Fibroblast of skin of left biceps (primary cell): ENCODE measurements around the gene RASGRF1.

Source experiments
- DNase-seq, 2 experiments: peaks; one replicate each; pipeline ENCODE4 v3.0.0-alpha.2; 2013; ENCODE audit warnings: low read depth in 2 of 2

RASGRF1 gene

GRCh38 chr15:79101866-79102581 lies 11.4 kb upstream of the RASGRF1 start:
- DNase-seq, result no peak

- DNase-seq, result no peak
Measured at GRCh38 chr15:79099692-79100091, 9.1 kb upstream of the RASGRF1 start.

- DNase-seq, result no peak
Measured at GRCh38 chr15:79094611-79095021, 4.0 kb upstream of the RASGRF1 start.

GRCh38 chr15:79093352-79093935 lies 2.9 kb upstream of the RASGRF1 start:
- DNase-seq, result no peak

- no peak for DNase-seq
Measured at GRCh38 chr15:79092382-79092781, 1.8 kb upstream of the RASGRF1 start.

DNA sequence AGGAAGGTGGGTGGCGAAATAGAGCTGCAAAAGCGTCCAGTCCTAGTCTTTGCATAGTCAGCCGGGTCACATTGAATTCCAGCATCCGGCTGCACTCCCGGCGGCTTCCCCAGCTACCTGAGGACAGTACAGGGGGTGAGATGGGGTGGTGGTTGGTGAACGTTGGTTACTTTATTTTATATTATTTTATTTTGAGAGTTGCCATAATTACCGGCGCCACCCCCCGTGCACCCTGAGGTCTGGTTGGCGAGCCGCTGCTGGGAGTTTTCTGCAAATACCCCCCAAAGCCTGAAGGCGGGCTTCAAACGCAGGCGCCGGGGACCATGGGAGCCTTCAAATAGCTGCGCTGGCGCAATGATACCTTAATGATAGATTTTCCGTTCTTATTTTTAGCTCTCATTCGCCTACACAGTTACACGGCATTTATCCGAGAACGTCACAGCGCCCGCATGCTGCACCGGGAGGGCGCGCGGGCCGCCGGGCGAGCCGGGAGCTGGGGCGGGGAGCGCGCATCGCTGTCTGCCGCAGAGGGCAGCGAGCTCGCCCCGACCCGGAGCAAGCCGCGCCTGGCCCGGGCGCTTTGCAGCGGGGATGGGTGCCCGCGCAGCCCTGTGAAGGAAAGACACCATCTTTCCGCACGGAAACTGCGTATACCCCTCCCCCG lies 756 bp upstream of the RASGRF1 start:
- DNase-seq, result no peak

- no peak for DNase-seq
Measured at GRCh38 chr15:79089890-79090486, 592 bp downstream of the RASGRF1 start.

DNA sequence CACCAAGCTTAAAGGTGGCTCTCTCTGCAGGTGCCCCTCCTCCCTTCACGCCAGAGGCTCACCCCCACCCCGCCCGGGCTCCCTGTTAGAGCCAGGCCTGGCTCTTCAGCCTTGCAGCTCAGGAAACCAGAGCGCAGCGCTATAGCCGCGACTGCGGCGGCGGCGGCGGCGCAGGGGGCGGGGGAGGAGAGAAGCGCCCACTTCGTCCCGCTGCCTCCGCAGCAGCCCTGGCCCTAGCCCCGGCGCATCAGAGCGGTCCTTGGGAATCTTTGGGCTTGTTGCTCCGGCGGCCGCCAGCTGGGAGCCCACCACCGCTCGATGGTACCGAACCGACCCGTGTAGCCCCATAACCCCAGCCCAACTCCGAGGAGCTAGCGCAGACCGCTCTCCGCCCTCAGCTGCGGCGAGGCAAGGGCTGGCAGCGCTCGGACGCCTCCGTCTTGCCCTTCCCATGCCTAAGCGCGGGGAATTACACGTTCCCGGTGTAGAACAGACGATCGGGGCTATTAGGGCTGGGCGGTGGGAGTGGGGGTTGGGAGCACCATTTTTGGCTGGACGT lies 1.2 kb downstream of the RASGRF1 start:
- no peak for DNase-seq

GRCh38 chr15:79088426-79089205 lies 2.0 kb downstream of the RASGRF1 start:
- DNase-seq, result no peak

- DNase-seq, result no peak
Measured at GRCh38 chr15:79086814-79087213, 3.8 kb downstream of the RASGRF1 start.

DNA sequence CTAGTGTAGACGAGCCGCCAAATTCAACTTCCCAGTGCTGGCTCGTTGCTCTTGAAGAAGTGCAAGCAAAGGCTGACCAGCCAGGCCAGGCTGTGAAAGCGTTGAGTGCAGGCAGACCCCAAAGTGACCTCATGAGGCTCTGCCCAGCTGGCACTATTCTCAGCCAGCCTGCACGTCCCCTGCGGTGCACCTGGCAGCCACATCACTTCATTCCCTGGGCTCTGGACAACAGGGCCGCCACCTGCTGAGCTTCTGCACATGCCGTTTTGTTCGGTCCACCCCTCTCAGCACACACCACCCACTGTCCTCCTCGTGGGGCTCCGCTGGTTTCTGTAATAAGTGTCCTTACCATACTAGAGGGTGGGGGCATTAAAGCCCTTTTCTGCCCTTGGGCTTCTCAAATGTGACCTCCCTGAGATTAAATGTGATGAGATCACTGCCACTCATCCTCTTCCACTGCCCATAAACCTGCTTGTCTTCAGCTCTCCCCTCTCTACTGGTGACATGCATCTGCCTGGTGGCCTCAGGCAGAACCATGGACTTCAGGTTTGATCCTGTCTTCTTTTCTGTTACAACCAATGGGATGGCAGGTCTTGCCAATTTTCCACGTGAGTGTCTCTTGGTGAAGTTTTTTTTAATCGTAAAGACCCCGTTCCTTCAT lies 6.1 kb downstream of the RASGRF1 start:
- DNase-seq, result no peak

GRCh38 chr15:79083154-79083553 lies 7.4 kb downstream of the RASGRF1 start:
- DNase-seq, result no peak

DNA sequence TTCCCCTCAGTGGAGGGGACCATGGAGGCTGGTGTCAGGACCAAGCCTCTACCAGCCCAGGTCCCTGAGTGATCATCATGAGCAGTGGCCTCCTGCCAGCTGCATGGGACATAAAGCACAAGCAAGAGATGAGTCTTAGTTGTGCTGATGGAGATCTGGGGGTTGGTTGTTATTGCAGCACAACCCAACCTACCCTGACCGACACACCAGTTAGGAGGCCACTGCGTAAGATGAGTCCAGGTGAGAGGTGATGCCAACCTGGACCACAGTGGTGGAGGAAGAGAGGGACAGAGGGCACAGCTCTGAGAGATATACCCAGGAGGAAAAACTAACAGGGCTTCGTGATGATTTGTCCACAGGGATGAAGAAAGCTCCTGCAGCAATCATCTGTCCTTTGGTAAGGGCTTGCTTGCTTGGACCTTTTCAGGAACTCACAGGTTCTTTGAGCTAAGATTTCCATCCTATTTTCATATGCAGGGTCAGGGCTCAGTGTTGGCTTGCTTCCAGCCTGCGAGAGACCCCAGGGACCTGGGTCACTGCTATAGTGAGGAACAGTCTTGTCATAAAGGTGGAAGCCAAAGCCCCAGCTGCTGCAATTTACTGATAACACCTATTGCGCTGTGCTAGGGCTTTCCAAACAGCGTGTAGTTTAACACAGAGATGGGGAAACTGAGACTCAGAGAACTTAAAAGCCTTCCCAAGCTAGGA lies 8.1 kb downstream of the RASGRF1 start:
- DNase-seq, result no peak

DNA sequence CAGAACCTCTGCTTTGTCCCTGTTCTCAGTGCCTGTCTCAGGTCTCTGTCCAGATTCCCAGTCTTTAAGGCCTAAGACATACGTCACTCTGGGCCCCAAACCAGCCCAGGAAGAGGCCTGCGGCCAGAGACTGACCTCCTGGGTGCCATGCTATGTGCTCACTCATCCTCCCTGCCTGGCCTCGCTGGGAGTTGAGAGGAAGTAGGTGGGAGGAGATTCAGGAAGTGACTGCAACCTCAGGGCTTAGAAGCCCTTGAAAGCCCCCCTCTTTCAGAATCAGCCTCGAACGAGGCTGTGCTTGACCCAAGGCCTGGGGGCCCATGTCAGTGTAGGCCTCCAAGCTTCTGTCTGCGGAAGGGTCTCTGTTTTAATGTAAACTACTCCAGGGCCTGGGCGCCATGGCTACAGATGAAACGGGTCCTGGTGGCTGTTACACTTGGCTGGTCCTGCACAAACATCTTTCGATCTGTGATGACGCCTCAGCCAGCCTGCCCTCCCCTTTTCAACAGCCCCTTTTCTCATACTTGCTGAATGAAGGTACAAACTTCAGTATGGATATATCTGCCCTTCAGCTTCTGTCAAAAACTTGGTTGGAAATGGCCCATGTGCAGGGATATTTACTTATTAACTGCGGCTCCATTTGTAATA lies 11.7 kb downstream of the RASGRF1 start:
- DNase-seq, result no peak

DNA sequence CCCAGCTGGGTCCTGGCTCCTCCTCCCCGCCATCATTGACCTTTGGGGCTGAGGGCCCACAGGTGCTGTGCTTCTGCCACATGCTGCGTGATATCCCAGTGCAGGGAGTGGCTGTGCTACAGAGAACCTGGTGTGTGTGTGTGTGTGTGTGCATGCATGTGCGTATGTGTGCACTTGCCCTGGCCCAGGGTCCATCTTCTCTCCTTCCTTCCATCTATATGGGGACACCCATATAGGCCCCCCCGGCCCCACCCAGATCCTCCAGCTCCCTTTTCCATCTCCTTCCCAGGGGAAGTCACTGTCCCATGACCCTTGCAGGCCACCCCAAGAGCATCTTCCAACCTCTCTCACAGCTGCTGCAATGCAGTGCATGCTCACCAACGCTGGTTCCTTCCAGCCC lies 12.6 kb downstream of the RASGRF1 start:
- no peak for DNase-seq

GRCh38 chr15:79076661-79077060 lies 13.9 kb downstream of the RASGRF1 start:
- DNase-seq, result no peak

- no peak for DNase-seq
Measured at GRCh38 chr15:79075256-79075655, 15.3 kb downstream of the RASGRF1 start.

GRCh38 chr15:79073336-79073735 lies 17.2 kb downstream of the RASGRF1 start:
- DNase-seq, result no peak

- no peak for DNase-seq
Measured at GRCh38 chr15:79071901-79072300, 18.7 kb downstream of the RASGRF1 start.

GRCh38 chr15:79068790-79069189 lies 21.8 kb downstream of the RASGRF1 start:
- no peak for DNase-seq
